Activated T-helper 1 cell treated with anti-CD3 and anti-CD28 coated beads, Interleukin-12 subunit alpha, Interleukin-12 subunit beta, Interleukin-2, Interleukin-4 antibody, amounts not matched to agents 30 ng/mL and 10 ng/mL and 1 ng/mL, durations not matched to agents 14 hours and 24 hours and 36 hours (primary cell): ENCODE data around the gene DPYD. TPM values are rescaled to one million over a fixed set of nuclear protein-coding genes. Genes with fewer than 3 reads are reported as not detected.

Source experiments
- DNase-seq: peaks from one replicate; pipeline ENCODE4 v3.0.0; 2021; ENCODE audit warnings: low spot score
- H3K27ac Mint-ChIP-seq: one replicate; pipeline ENCODE4 v1.8.0; 2021; ENCODE audit warnings: mild to moderate bottlenecking, mixed read lengths
- H3K27me3 Mint-ChIP-seq: one replicate; pipeline ENCODE4 v1.8.0; 2022; ENCODE audit warnings: mild to moderate bottlenecking, moderate library complexity, mixed read lengths; ENCODE audit not compliant: insufficient read depth
- H3K36me3 Mint-ChIP-seq: one replicate; pipeline ENCODE4 v1.8.0; 2021; ENCODE audit warnings: low read depth, mixed read lengths
- H3K4me1 Mint-ChIP-seq: one replicate; pipeline ENCODE4 v1.8.0; 2021; ENCODE audit warnings: low read depth, mixed read lengths
- H3K4me3 Mint-ChIP-seq: one replicate; pipeline ENCODE4 v1.8.0; 2021; ENCODE audit warnings: mild to moderate bottlenecking, moderate library complexity, mixed read lengths
- H3K9me3 Mint-ChIP-seq: one replicate; pipeline ENCODE4 v1.8.0; 2021; ENCODE audit warnings: mixed read lengths
- intact Hi-C: fragments of 100-400 bp; cut with micrococcal nuclease; formaldehyde crosslinking; loops from one replicate; pipeline ENCODE4 v1.15.1; 2024
- total RNA-seq: library from RNA; stranded (reverse); gene quantifications from 2 replicates; pipeline ENCODE4 v1.2.3, GENCODE V29; 2022

Gene DPYD
- total RNA-seq, 1 donor from 2014 or later, result 16.2 TPM

- no peak overlapping the region for H3K27ac Mint-ChIP-seq
- intact Hi-C loops, result no loop called here
- H3K4me1 Mint-ChIP-seq, result peaks cover 5% of the 10 kb centered on the region
- no peaks in the 10 kb centered on the region for H3K36me3 Mint-ChIP-seq
- no peak overlapping the region for H3K4me3 Mint-ChIP-seq
- no peaks in the 10 kb centered on the region for H3K27me3 Mint-ChIP-seq
- DNase-seq, result no peak
- H3K9me3 Mint-ChIP-seq, result peaks cover 3% of the 10 kb centered on the region
Observed at GRCh38 chr1:97636941-97637340, 283.9 kb downstream of the DPYD start.

GRCh38 chr1:97634758-97635157 lies 286.1 kb downstream of the DPYD start:
- Mint-ChIP-seq H3K27ac (no peak overlapping the region), H3K4me1 (no peaks in the 10 kb centered on the region), H3K27me3 (no peaks in the 10 kb centered on the region), H3K9me3 (no peaks in the 10 kb centered on the region), H3K36me3 (no peaks in the 10 kb centered on the region), H3K4me3 (no peak overlapping the region)
- DNase-seq, result no peak
- intact Hi-C loops, result no loop called here

- intact Hi-C loops, result no loop called here
- no peak for DNase-seq
Observed at GRCh38 chr1:97632776-97633175, 288.1 kb downstream of the DPYD start.

GRCh38 chr1:97632075-97632474 lies 288.8 kb downstream of the DPYD start:
- H3K27ac Mint-ChIP-seq, result no peak overlapping the region
- H3K9me3 Mint-ChIP-seq, result no peaks in the 10 kb centered on the region
- intact Hi-C loops, result no loop called here
- H3K27me3 Mint-ChIP-seq, result no peaks in the 10 kb centered on the region
- no peaks in the 10 kb centered on the region for H3K36me3 Mint-ChIP-seq
- DNase-seq, result no peak
- no peak overlapping the region for H3K4me3 Mint-ChIP-seq
- no peaks in the 10 kb centered on the region for H3K4me1 Mint-ChIP-seq

More at GRCh38 chr1:97632776-97633175, 288.1 kb downstream of the DPYD start:
- H3K4me1 Mint-ChIP-seq, result no peaks in the 10 kb centered on the region
- no peak overlapping the region for H3K4me3 Mint-ChIP-seq
- H3K27ac Mint-ChIP-seq, result no peak overlapping the region
- H3K9me3 Mint-ChIP-seq, result no peaks in the 10 kb centered on the region
- H3K36me3 Mint-ChIP-seq, result no peaks in the 10 kb centered on the region
- H3K27me3 Mint-ChIP-seq, result no peaks in the 10 kb centered on the region

GRCh38 chr1:97630948-97631347 lies 289.9 kb downstream of the DPYD start:
- no peaks in the 10 kb centered on the region for H3K36me3 Mint-ChIP-seq
- no peak overlapping the region for H3K27ac Mint-ChIP-seq
- H3K4me3 Mint-ChIP-seq, result no peak overlapping the region
- no peaks in the 10 kb centered on the region for H3K4me1 Mint-ChIP-seq
- no peaks in the 10 kb centered on the region for H3K9me3 Mint-ChIP-seq
- intact Hi-C loops, result no loop called here
- no peak for DNase-seq
- H3K27me3 Mint-ChIP-seq, result no peaks in the 10 kb centered on the region

- Mint-ChIP-seq H3K4me3 (no peak overlapping the region), H3K4me1 (no peaks in the 10 kb centered on the region), H3K27ac (no peak overlapping the region), H3K27me3 (no peaks in the 10 kb centered on the region), H3K9me3 (no peaks in the 10 kb centered on the region), H3K36me3 (no peaks in the 10 kb centered on the region)
- no peak for DNase-seq
- intact Hi-C loops, result no loop called here
Observed at GRCh38 chr1:97630281-97630680, 290.6 kb downstream of the DPYD start.

- Mint-ChIP-seq H3K27me3 (no peaks in the 10 kb centered on the region), H3K4me1 (no peaks in the 10 kb centered on the region), H3K9me3 (no peaks in the 10 kb centered on the region), H3K36me3 (no peaks in the 10 kb centered on the region), H3K4me3 (no peak overlapping the region), H3K27ac (no peak overlapping the region)
- intact Hi-C loops, result no loop called here
- no peak for DNase-seq
Observed at GRCh38 chr1:97623220-97623619, 297.6 kb downstream of the DPYD start.

GRCh38 chr1:97621955-97622354 lies 298.9 kb downstream of the DPYD start:
- Mint-ChIP-seq H3K27me3 (no peaks in the 10 kb centered on the region), H3K9me3 (no peaks in the 10 kb centered on the region), H3K4me1 (no peaks in the 10 kb centered on the region), H3K36me3 (no peaks in the 10 kb centered on the region), H3K27ac (no peak overlapping the region), H3K4me3 (no peak overlapping the region)
- DNase-seq, result no peak
- intact Hi-C loops, result no loop called here

- H3K9me3 Mint-ChIP-seq, result no peaks in the 10 kb centered on the region
- no peak for DNase-seq
- H3K4me3 Mint-ChIP-seq, result no peak overlapping the region
- no peaks in the 10 kb centered on the region for H3K27me3 Mint-ChIP-seq
- H3K36me3 Mint-ChIP-seq, result no peaks in the 10 kb centered on the region
- intact Hi-C loops, result no loop called here
- H3K4me1 Mint-ChIP-seq, result no peaks in the 10 kb centered on the region
- no peak overlapping the region for H3K27ac Mint-ChIP-seq
Observed at GRCh38 chr1:97619706-97620105, 301.1 kb downstream of the DPYD start.

GRCh38 chr1:97610748-97611147 lies 310.1 kb downstream of the DPYD start:
- intact Hi-C loops, result no loop called here
- DNase-seq, result no peak
- no peaks in the 10 kb centered on the region for H3K4me1 Mint-ChIP-seq
- H3K27ac Mint-ChIP-seq, result no peak overlapping the region
- no peak overlapping the region for H3K4me3 Mint-ChIP-seq
- H3K9me3 Mint-ChIP-seq, result no peaks in the 10 kb centered on the region
- no peaks in the 10 kb centered on the region for H3K36me3 Mint-ChIP-seq
- H3K27me3 Mint-ChIP-seq, result no peaks in the 10 kb centered on the region

- Mint-ChIP-seq H3K4me3 (no peak overlapping the region), H3K36me3 (no peaks in the 10 kb centered on the region), H3K27ac (no peak overlapping the region), H3K4me1 (no peaks in the 10 kb centered on the region), H3K27me3 (no peaks in the 10 kb centered on the region), H3K9me3 (no peaks in the 10 kb centered on the region)
- intact Hi-C loops, result no loop called here
- DNase-seq, result no peak
Observed at GRCh38 chr1:97610102-97610501, 310.7 kb downstream of the DPYD start.

GRCh38 chr1:97608272-97608671 lies 312.6 kb downstream of the DPYD start:
- no peak for DNase-seq
- no peak overlapping the region for H3K4me3 Mint-ChIP-seq
- intact Hi-C loops, result no loop called here

GRCh38 chr1:97603776-97604175 lies 317.1 kb downstream of the DPYD start:
- Mint-ChIP-seq H3K4me3 (no peak overlapping the region), H3K27ac (no peak overlapping the region), H3K36me3 (no peaks in the 10 kb centered on the region), H3K27me3 (no peaks in the 10 kb centered on the region), H3K9me3 (no peaks in the 10 kb centered on the region), H3K4me1 (no peaks in the 10 kb centered on the region)
- intact Hi-C loops, result no loop called here
- DNase-seq, result no peak

More at GRCh38 chr1:97608272-97608671, 312.6 kb downstream of the DPYD start:
- no peaks in the 10 kb centered on the region for H3K4me1 Mint-ChIP-seq
- no peaks in the 10 kb centered on the region for H3K36me3 Mint-ChIP-seq
- H3K27ac Mint-ChIP-seq, result no peak overlapping the region
- no peaks in the 10 kb centered on the region for H3K27me3 Mint-ChIP-seq
- no peaks in the 10 kb centered on the region for H3K9me3 Mint-ChIP-seq

GRCh38 chr1:97603218-97603617 lies 317.6 kb downstream of the DPYD start:
- Mint-ChIP-seq H3K4me3 (no peak overlapping the region), H3K9me3 (no peaks in the 10 kb centered on the region), H3K27me3 (no peaks in the 10 kb centered on the region), H3K4me1 (no peaks in the 10 kb centered on the region), H3K36me3 (no peaks in the 10 kb centered on the region), H3K27ac (no peak overlapping the region)
- no peak for DNase-seq
- intact Hi-C loops, result no loop called here
